GM12875 (cell line): ENCODE results near the gene EPB41.
"Not testable (repeated sequence)": the region's sequence is repeated elsewhere in the genome, so short reads cannot be mapped to it uniquely, and the experiment has no call there.

Experiments used
- H3K4me3 ChIP-seq: one replicate; pipeline ENCODE4 v1.5.1; 2011; ENCODE audit warnings: low read depth, low read length, control low read depth
- CTCF ChIP-seq: IDR thresholded peaks from 2 replicates; pipeline ENCODE4 v1.5.1; 2011; ENCODE audit warnings: low read depth, mild to moderate bottlenecking, control low read depth, inconsistent platforms, low read length, moderate library complexity, borderline replicate concordance; ENCODE audit not compliant: insufficient read depth

The EPB41 gene

GRCh38 chr1:29123887-29124365 lies 209.6 kb downstream of the EPB41 start, which contains the start of gene TMEM200B:
Gene TMEM200B, minus strand, starts transcription at chr1:29123903. Its CDS starts 2,075 bp downstream, at chr1:29121828.
- H3K4me3 ChIP-seq, result peak within 1 kb of the TSS; percentile 39
- no peak for TF ChIP-seq CTCF

- no peak for TF ChIP-seq CTCF
Measured at GRCh38 chr1:29124366-29125236, 210.2 kb downstream of the EPB41 start.

GRCh38 chr1:29125237-29125641 lies 210.9 kb downstream of the EPB41 start:
- TF ChIP-seq CTCF, result no peak
- H3K4me3 ChIP-seq, result no peak overlapping the region

More at GRCh38 chr1:29124366-29125236, 210.2 kb downstream of the EPB41 start:
- H3K4me3 ChIP-seq, result peak overlapping the region; percentile 39

- TF ChIP-seq CTCF, result no peak
- no peak overlapping the region for H3K4me3 ChIP-seq
Measured at GRCh38 chr1:29125788-29126187, 211.4 kb downstream of the EPB41 start.

- no peak for TF ChIP-seq CTCF
- H3K4me3 ChIP-seq, result no peak overlapping the region
Measured at GRCh38 chr1:29126198-29126597, 211.8 kb downstream of the EPB41 start.

GRCh38 chr1:29128739-29129138 lies 214.4 kb downstream of the EPB41 start:
- TF ChIP-seq CTCF, result no peak
- H3K4me3 ChIP-seq, result no peak overlapping the region

GRCh38 chr1:29129916-29130315 lies 215.5 kb downstream of the EPB41 start:
- no peak overlapping the region for H3K4me3 ChIP-seq
- TF ChIP-seq CTCF, result no peak

- not testable (repeated sequence) for H3K4me3 ChIP-seq
Measured at GRCh38 chr1:29131056-29131455, 216.7 kb downstream of the EPB41 start.
